HG02852 (cell line): Measurements from ENCODE around the gene NRBP1.

Experiments used
- ATAC-seq: cut with Tn5 transposase; IDR thresholded peaks from one replicate; pipeline ENCODE4 v1.9.1; 2021; ENCODE audit warnings: mild to moderate bottlenecking, moderate library complexity; ENCODE audit not compliant: unreplicated experiment

NRBP1 gene

GRCh38 chr2:27428213-27428977 lies at the start of gene NRBP1:
NRBP1 (plus strand) TSS chr2:27428631; CDS start chr2:27433274, 4,643 bp downstream.
- peak; percentile 84 for ATAC-seq

DNA sequence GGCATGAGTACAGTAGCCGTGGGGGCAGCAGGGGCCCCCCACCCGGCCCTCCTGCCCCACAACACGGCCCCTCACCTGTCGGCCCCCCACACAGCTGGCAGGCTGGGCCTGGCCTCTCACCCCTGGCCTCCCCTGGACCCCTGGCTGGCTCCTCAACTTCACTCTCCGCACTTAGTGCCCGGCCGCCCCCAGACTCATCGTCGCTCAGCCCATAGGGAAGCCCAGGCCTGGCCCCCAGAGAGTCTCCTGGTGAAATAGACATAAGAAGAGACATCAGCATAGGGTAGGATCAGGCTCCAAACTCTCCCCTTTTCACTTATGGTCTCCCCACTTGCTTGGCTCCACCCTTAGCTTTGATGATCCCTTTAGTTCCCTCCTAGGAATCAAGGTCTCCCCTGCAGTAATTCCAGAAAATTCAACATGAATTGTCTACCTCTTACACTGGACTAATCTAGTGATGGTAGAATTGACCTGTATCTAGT lies 49.6 kb upstream of the NRBP1 start:
- no peak for ATAC-seq

DNA sequence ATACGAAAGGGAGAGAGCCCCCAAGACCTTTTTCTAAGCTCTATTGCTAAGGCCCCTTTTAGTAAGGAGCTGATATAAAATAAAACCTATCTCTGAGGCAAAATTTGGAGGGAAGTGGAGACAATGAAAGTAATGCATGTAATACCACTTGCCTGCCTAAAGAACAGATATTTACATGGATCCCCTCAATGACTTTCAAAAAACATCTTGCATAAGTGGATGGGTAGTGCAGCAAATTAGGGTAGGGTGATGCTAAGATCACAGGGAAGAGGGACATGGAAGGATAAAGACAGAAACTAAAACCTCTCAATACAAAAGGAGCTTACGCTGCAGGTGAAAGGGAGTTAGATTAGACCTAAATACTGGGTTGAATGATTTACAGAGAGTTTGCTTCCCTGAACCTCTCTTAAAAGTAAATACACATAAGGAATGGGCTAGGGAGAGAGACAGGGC lies 49.0 kb upstream of the NRBP1 start:
- no peak for ATAC-seq

DNA sequence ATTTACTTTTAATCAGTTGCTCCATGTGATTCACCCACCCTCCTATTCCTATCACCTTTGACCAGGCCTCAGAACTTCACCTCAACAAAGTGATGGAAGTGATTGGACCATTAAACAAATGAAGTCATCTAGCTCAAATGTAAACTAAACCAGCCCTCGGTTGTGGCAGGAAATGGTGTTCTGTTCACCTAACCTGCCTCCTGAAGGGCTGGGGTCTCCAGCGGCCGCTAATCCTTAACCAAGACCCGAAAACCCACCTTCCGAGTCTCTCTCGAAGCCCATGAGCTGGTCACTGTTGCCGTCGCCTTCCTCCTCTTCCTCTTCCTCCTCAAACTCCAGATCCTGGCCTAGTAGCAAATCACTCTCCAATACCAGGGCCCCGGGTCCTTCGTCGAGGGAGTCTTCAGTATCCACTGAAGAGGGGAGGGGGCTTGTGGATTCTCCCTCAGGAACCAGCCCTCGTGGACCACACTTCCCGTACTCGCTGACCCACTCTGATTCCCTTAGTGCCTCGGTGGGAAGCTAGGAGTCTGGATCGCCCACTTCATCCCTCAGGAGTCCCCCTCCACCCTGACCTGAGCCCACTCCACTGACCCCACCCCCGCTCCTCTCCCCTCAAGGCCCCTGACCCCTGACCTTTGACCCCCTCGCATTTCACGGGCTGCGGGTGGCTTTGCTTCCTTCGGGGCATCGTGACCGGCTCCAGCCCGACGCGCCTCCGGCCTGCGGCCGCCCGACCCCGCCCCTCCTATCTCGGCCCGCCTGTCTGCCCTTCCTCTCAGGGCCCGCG lies 48.4 kb upstream of the NRBP1 start:
- no peak for ATAC-seq

- peak; percentile 92 for ATAC-seq
Observed at GRCh38 chr2:27380626-27381545, 47.5 kb upstream of the NRBP1 start, which contains the start of gene ZNF513. ZNF513 (minus strand) TSS chr2:27380734; CDS start chr2:27380526, 208 bp downstream.

DNA sequence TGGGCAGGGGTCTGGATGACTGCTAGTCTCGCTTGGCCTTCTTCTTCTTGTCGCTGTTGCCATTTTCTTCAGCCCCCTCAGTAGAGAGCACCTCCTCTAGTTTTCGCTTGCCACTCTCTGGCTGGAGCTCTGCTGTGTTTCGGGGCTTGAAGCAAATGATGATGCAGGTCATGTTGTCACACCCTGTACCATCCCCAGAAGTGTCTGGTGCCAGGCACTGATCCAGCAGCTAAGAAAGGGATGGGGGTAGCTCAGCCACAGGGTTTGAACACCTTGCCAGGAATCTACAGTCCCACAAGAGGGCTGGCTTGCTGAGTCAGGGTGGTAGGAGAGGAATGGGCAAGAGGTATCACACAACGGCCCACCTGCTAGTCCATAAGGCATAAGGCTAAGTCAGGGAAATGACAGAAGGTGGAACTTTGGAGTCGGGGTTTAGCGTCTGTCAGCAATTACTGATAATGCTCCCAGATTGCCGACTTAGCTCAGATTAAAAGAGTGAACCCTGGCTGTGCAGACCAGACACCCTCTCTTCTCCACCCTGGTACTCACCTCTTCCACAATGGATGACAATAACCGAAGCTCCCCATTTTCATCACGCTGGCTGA lies 46.8 kb upstream of the NRBP1 start:
- ATAC-seq = no peak

GRCh38 chr2:27390822-27391679 lies 37.4 kb upstream of the NRBP1 start:
- ATAC-seq = no peak

DNA sequence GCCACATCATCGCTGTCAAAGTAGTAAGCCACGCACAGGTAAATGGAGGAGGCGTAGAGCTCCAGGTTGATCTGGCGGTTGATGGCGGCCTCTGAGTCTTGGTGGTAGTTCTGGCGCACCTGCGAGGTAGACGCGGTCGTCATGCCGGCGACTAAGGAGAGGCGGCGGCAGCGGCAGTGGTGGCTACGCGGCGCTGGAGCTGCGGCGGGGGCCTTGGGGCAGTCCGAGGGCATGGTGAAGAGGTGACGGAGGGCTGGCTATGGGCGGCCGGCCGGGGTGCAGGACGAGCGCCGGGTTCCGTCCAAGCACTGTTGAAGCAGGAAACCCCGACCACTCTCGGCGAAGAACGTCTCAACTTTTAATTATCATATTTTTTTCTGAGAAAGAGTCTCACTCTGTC lies 35.2 kb upstream of the NRBP1 start:
- ATAC-seq = no peak

DNA sequence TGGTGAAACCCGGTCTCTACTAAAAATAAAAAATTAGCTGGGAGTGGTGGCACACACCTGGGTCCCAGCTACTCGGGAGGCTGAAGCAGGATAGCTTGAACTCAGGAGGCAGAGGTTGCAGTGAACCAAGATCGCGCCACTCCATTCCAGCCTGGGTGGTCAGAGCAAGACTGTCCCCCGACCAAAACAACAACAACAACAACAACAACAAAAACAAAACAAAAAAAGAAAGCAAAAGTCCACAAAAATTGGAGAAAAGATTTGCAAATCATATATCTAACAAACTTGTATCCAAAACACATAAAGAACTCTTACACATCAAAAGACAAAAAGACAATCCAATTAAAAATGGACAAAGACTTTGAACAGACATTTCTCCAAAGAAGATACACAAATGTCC lies 29.5 kb upstream of the NRBP1 start:
- ATAC-seq = no peak

DNA sequence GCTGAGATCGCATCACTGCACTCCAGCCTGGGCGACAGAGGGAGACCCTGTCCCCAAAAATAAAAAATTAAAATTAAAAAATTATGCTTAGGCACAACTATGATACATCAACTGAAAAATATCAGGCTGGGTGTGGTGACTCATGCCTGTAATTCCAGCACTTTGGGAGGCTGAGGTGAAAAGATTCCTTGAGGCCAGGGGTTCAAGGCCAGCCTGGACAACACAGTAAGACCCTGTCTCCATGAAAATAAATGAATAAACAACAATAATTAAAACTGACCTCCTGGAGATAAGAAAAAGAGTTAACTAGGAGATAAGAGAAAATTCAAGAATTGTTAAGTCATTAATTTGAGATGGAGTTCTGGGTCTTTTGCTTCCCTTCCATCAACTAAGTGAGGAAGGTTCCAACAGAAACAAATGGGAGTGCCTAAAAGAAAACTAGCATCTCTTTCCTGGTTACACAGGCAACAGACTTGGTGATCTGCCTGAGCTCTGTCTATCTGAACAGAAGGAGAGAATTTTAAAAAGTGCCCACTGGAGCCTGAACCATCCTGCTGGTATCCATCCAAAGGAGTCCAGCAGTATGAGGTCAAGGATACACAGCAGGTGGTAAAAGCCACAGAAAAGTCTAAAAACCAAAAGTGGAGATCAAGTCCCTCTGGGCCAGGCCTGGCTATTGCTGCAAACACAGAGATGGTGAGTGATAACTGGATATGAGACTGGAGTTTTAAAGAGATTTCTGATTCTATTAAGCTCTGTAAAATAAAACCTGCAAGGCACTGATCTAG lies 27.9 kb upstream of the NRBP1 start:
- no peak for ATAC-seq

GRCh38 chr2:27407798-27408491 lies 20.5 kb upstream of the NRBP1 start:
- ATAC-seq = no peak

GRCh38 chr2:27408601-27409320 lies 19.7 kb upstream of the NRBP1 start:
- peak; percentile 38 for ATAC-seq

GRCh38 chr2:27409321-27410073 lies 18.9 kb upstream of the NRBP1 start, which contains the start of gene PPM1G:
PPM1G (minus strand) TSS chr2:27409591; CDS start chr2:27409422, 169 bp downstream.
- ATAC-seq = peak; percentile 91

- no peak for ATAC-seq
Observed at GRCh38 chr2:27412419-27413152, 15.8 kb upstream of the NRBP1 start.

GRCh38 chr2:27416151-27416550 lies 12.3 kb upstream of the NRBP1 start:
- ATAC-seq = no peak

- ATAC-seq = no peak
Observed at GRCh38 chr2:27420996-27421395, 7.4 kb upstream of the NRBP1 start.
